ENCODE results near the gene RABL6.

RABL6 gene

GRCh38 chr9:136814725-136815421, 7.1 kb downstream of the RABL6 start:
- H3K9me3 Mint-ChIP-seq = no peaks in the 10 kb centered on the region
- peaks cover 37% of the 10 kb centered on the region for H3K36me3 Mint-ChIP-seq (ENCODE audit: low read depth)
- H3K4me3 Mint-ChIP-seq = no peak overlapping the region
- peak overlapping the region; percentile 27 for H3K27ac Mint-ChIP-seq
- H3K4me1 Mint-ChIP-seq (ENCODE audit: low read depth) = peaks cover 26% of the 10 kb centered on the region
- no peaks in the 10 kb centered on the region for H3K27me3 Mint-ChIP-seq (ENCODE audit: low read depth)

DNA sequence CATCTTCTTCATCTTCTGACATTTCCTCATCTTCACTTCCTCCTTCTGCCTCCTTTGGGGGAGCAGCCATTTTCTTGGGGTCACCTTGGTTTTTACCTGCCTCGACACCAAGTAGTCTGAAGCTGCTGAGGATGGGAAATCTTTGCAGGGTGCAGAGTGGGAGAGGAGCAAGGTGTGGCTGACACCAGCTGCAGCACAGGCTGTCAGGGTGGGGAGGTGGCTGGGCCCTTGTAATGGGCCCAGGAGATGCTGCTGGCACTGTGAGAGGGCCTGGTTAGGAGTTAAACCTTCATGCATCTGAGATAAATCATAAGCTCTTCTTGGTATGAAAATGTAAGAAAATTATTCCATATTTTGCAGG, 7.7 kb downstream of the RABL6 start:
- no peaks in the 10 kb centered on the region for H3K27me3 Mint-ChIP-seq (ENCODE audit: low read depth)
- H3K36me3 Mint-ChIP-seq (ENCODE audit: low read depth) = peaks cover 34% of the 10 kb centered on the region
- H3K4me3 Mint-ChIP-seq = no peak overlapping the region
- H3K9me3 Mint-ChIP-seq = no peaks in the 10 kb centered on the region
- H3K4me1 Mint-ChIP-seq (ENCODE audit: low read depth) = peaks cover 22% of the 10 kb centered on the region
- H3K27ac Mint-ChIP-seq = no peak overlapping the region

GRCh38 chr9:136820971-136821825, 13.4 kb downstream of the RABL6 start:
- Mint-ChIP-seq H3K9me3 (no peaks in the 10 kb centered on the region), H3K27ac (no peak overlapping the region), H3K4me3 (no peak overlapping the region), H3K27me3 (ENCODE audit: low read depth) (no peaks in the 10 kb centered on the region), H3K4me1 (ENCODE audit: low read depth) (peaks cover 4% of the 10 kb centered on the region), H3K36me3 (ENCODE audit: low read depth) (peaks cover 6% of the 10 kb centered on the region)

DNA sequence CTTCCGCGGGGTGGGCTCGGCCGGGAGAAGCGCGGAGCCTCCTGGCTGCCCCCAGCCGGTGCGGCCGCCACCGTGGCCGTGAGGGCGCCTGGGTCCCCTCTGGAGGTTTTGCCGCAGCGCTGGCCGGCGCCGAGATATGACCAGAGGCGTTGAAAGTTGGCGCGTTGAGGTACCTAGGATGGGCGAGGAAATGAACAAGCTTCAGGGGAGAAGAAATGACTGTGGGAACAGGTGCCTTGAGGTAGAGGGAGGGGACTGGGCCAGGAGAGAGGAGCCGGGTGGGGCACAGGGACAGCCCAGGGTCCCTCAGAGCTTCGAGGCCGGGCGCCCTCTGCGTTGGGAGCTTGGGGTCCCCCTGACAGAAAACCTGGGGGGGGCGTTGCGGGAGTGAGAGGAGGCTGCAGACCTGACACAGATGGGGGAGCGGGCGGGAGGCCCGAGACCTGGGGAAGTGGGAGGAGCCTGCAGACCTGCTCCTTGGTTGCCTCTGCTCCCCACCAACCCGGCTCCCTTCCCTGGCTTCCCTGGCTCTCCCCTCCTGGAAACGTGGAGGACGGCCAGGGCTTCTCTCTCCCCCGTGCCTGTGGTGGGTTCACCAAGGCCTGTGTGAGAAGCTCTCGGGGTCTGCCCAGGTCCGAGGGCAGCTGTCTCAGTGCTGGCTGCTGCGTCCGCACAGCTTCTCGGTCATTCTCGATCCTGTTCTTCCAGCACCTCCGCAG, 14.2 kb downstream of the RABL6 start:
- H3K9me3 Mint-ChIP-seq = no peaks in the 10 kb centered on the region
- H3K27me3 Mint-ChIP-seq (ENCODE audit: low read depth) = no peaks in the 10 kb centered on the region
- H3K27ac Mint-ChIP-seq = no peak overlapping the region
- peaks cover 2% of the 10 kb centered on the region for H3K36me3 Mint-ChIP-seq (ENCODE audit: low read depth)
- H3K4me3 Mint-ChIP-seq = no peak overlapping the region
- H3K4me1 Mint-ChIP-seq (ENCODE audit: low read depth) = peaks cover 4% of the 10 kb centered on the region

GRCh38 chr9:136823136-136824046, 15.6 kb downstream of the RABL6 start:
- Mint-ChIP-seq H3K4me3 (no peak overlapping the region), H3K9me3 (no peaks in the 10 kb centered on the region), H3K27ac (no peak overlapping the region), H3K27me3 (ENCODE audit: low read depth) (no peaks in the 10 kb centered on the region), H3K4me1 (ENCODE audit: low read depth) (peaks cover 4% of the 10 kb centered on the region), H3K36me3 (ENCODE audit: low read depth) (peaks cover 1% of the 10 kb centered on the region)

- Mint-ChIP-seq H3K4me1 (ENCODE audit: low read depth) (peaks cover 4% of the 10 kb centered on the region), H3K36me3 (ENCODE audit: low read depth) (no peaks in the 10 kb centered on the region), H3K4me3 (no peak overlapping the region), H3K27me3 (ENCODE audit: low read depth) (no peaks in the 10 kb centered on the region), H3K27ac (no peak overlapping the region), H3K9me3 (no peaks in the 10 kb centered on the region)
These were observed 16.9 kb downstream of the RABL6 start for GRCh38 chr9:136824496-136825225.

DNA sequence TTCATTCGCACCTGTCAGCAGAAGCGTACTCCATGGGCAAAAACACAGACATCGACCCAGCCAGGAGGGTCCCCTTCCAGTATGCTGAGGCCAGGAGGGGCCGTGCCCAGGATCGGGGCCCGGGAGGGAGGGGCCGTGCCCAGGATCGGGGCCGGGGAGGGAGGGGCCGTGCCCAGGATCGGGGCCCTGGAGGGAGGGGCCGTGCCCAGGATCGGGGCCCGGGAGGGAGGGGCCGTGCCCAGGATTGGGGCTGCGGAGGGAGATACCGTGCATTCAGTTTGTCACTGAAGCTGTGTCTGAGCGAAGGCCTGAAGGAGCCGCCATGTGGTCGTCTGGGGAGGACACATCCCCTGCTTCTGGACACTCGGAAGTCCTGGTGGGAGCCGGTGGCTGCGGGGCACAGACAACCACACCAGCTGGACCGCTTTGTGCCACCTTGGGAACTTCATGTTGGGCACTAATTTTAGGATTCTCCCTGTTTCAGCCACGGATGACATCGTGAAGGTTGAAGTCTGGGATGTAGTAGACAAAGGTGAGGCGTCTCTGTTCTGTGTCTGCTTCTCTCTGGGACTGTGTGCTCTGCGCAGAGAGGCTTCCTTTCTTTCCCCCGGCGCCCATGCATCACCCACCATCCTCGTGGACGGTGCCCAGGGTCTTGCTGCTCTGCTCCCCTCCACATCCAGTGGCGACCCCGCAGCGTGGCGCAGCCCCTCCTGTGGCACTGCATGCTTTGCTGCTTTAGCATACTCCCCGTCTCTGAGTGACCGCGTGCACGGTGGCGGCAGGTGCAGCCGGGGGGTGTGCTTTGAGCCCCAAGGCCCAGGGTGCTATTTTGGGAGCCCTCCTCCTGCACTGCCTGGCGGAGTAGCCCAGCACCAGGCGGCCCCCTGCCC, 17.8 kb downstream of the RABL6 start:
- Mint-ChIP-seq H3K27ac (no peak overlapping the region), H3K4me1 (ENCODE audit: low read depth) (peaks cover 4% of the 10 kb centered on the region), H3K36me3 (ENCODE audit: low read depth) (no peaks in the 10 kb centered on the region), H3K4me3 (no peak overlapping the region), H3K27me3 (ENCODE audit: low read depth) (no peaks in the 10 kb centered on the region), H3K9me3 (no peaks in the 10 kb centered on the region)

- H3K27ac Mint-ChIP-seq = no peak overlapping the region
- H3K36me3 Mint-ChIP-seq (ENCODE audit: low read depth) = no peaks in the 10 kb centered on the region
- H3K27me3 Mint-ChIP-seq (ENCODE audit: low read depth) = no peaks in the 10 kb centered on the region
- H3K4me3 Mint-ChIP-seq = no peak overlapping the region
- H3K4me1 Mint-ChIP-seq (ENCODE audit: low read depth) = peaks cover under 1% of the 10 kb centered on the region
- H3K9me3 Mint-ChIP-seq = no peaks in the 10 kb centered on the region
These were observed 18.4 kb downstream of the RABL6 start for GRCh38 chr9:136826188-136826541.

- Mint-ChIP-seq H3K9me3 (no peaks in the 10 kb centered on the region), H3K27ac (no peak overlapping the region), H3K4me1 (ENCODE audit: low read depth) (no peaks in the 10 kb centered on the region), H3K36me3 (ENCODE audit: low read depth) (no peaks in the 10 kb centered on the region), H3K4me3 (no peak overlapping the region), H3K27me3 (ENCODE audit: low read depth) (no peaks in the 10 kb centered on the region)
These were observed 19.2 kb downstream of the RABL6 start for GRCh38 chr9:136826703-136827582.

DNA sequence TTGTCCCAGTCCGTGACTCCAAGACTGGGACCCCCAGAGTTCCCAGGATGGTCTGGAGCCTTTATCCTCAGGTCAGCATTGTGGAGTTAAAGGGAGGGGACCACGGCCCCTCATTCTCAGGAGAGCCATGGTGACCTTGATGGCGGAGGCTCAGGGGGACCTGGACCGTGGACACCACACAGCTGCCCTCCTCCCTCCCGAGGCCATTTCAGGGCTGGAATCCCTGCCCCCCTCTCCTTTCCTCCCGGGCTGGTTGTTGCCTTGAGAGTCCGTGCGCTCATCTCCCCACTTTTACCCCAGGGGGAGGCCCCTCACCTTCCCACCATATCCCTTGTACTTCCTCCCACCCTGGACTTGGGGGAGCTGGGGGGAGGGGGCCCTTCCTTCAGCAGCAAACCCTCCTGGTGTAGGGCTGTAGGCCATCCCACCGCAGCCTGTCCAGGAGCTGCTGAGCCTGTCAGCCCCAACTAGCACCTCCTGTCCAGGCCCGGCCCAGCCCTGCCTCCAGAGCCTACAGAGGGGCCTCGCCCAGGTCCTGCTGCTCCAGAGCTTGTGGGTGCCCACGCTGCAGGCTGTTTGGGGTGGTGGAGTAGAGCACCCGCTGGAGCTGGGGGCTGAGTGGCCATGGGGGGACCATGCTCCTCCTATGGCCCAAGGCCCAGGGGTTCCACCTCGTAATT, 20.2 kb downstream of the RABL6 start:
- H3K4me3 Mint-ChIP-seq = no peak overlapping the region
- no peak overlapping the region for H3K27ac Mint-ChIP-seq
- no peaks in the 10 kb centered on the region for H3K27me3 Mint-ChIP-seq (ENCODE audit: low read depth)
- H3K4me1 Mint-ChIP-seq (ENCODE audit: low read depth) = no peaks in the 10 kb centered on the region
- H3K36me3 Mint-ChIP-seq (ENCODE audit: low read depth) = peaks cover 2% of the 10 kb centered on the region
- no peaks in the 10 kb centered on the region for H3K9me3 Mint-ChIP-seq

DNA sequence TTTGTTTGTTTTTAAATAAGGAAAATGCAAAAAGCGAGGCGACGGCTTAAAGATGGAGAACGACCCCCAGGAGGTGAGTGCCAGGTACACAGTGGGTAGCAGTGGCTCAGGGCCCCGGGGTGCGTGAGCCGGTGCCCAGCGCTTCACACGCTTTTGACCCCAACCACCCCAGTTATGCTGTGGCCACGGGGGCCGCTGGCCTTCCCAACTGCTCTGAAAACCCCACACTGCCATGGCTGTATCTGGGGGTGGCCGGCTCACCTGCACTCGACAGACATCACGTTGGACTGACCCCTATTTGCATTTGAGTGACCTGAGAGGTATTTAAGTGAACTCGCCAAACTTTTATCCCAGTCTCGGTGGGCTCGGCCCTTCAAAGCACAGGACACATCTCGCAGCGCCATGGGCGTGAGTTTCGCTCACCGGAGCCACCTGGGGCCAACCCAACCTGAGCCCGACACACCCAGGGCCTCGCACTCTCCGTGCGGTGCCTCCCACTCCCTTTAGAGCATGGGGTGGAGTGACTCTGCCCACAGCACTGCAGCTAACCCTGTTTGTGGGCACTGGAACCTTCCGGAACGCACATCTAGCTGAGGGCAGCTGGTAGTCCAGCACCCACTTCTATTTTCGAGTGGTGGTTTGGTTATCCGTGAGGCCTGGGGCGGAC, 20.9 kb downstream of the RABL6 start:
- Mint-ChIP-seq H3K9me3 (no peaks in the 10 kb centered on the region), H3K36me3 (ENCODE audit: low read depth) (peaks cover 2% of the 10 kb centered on the region), H3K27me3 (ENCODE audit: low read depth) (no peaks in the 10 kb centered on the region), H3K4me3 (no peak overlapping the region), H3K27ac (no peak overlapping the region), H3K4me1 (ENCODE audit: low read depth) (no peaks in the 10 kb centered on the region)

All from T-helper 1 cell treated with Interleukin-12 subunit alpha and Interleukin-12 subunit beta and Interleukin-4 antibody, amounts not matched to agents 30 μg/mL and 1 μg/mL, for 36 hours (primary cell).